Hematopoietic multipotent progenitor cell treated with erythropoietin and hydrocortisone succinate and interleukin-3 and kit ligand, for 6 days (in vitro differentiated cells): ENCODE measurements around the gene PMFBP1.

Experiments used
- DNase-seq: peaks from one replicate; pipeline ENCODE4 v3.0.0-alpha.2; 2015

Gene PMFBP1

GRCh38 chr16:72172105-72173034, at the start of gene PMFBP1:
Gene PMFBP1, minus strand, starts transcription at chr16:72172155. Its CDS starts 947 bp downstream, at chr16:72171208.
- DNase-seq = peak; percentile 62

GRCh38 chr16:72221630-72222024, 49.7 kb upstream of the PMFBP1 start:
- no peak for DNase-seq

- DNase-seq = no peak
Observed at GRCh38 chr16:72220875-72221629, 49.1 kb upstream of the PMFBP1 start.

GRCh38 chr16:72219282-72219681, 47.3 kb upstream of the PMFBP1 start:
- no peak for DNase-seq

- DNase-seq = no peak
Observed at GRCh38 chr16:72216767-72217166, 44.8 kb upstream of the PMFBP1 start.

- DNase-seq = no peak
Observed at GRCh38 chr16:72214821-72215220, 42.9 kb upstream of the PMFBP1 start.

GRCh38 chr16:72211110-72211509, 39.2 kb upstream of the PMFBP1 start:
- DNase-seq = no peak

- DNase-seq = no peak
Observed at GRCh38 chr16:72210555-72210954, 38.6 kb upstream of the PMFBP1 start.

GRCh38 chr16:72210072-72210471, 38.1 kb upstream of the PMFBP1 start:
- DNase-seq = no peak

GRCh38 chr16:72206299-72206698, 34.3 kb upstream of the PMFBP1 start:
- no peak for DNase-seq

GRCh38 chr16:72203401-72203800, 31.4 kb upstream of the PMFBP1 start:
- peak; percentile 53 for DNase-seq

- no peak for DNase-seq
Observed at GRCh38 chr16:72202014-72202413, 30.1 kb upstream of the PMFBP1 start.

GRCh38 chr16:72201387-72201786, 29.4 kb upstream of the PMFBP1 start:
- no peak for DNase-seq

- DNase-seq = no peak
Observed at GRCh38 chr16:72199761-72200337, 27.9 kb upstream of the PMFBP1 start.

- DNase-seq = no peak
Observed at GRCh38 chr16:72198771-72199201, 26.8 kb upstream of the PMFBP1 start.

- no peak for DNase-seq
Observed at GRCh38 chr16:72198021-72198711, 26.2 kb upstream of the PMFBP1 start.

- DNase-seq = no peak
Observed at GRCh38 chr16:72197545-72197944, 25.6 kb upstream of the PMFBP1 start.

GRCh38 chr16:72195609-72196008, 23.7 kb upstream of the PMFBP1 start:
- DNase-seq = no peak

GRCh38 chr16:72191551-72191950, 19.6 kb upstream of the PMFBP1 start:
- DNase-seq = no peak

GRCh38 chr16:72189865-72190371, 18.0 kb upstream of the PMFBP1 start:
- peak; percentile 37 for DNase-seq

- DNase-seq = no peak
Observed at GRCh38 chr16:72188541-72188940, 16.6 kb upstream of the PMFBP1 start.

GRCh38 chr16:72187551-72187950, 15.6 kb upstream of the PMFBP1 start:
- no peak for DNase-seq

GRCh38 chr16:72182976-72183375, 11.0 kb upstream of the PMFBP1 start:
- DNase-seq = no peak
